AG04450 (cell line): ENCODE measurements around the gene GRB10. TPM values are rescaled to one million over a fixed set of nuclear protein-coding genes. Genes with fewer than 3 reads are reported as not detected.

Source experiments
- CTCF ChIA-PET: fragments of 300-600, 350-600 bp; formaldehyde crosslinking; extraction: SDS; loops from one replicate; lab custom pipeline; 2022; ENCODE audit warnings: antibody characterized with exemption, inconsistent platforms; lab: Charles Lee
- POLR2A ChIA-PET: fragments of 350-600 bp; formaldehyde crosslinking; extraction: SDS; loops from one replicate; lab custom pipeline; 2021; ENCODE audit warnings: antibody characterized with exemption, inconsistent platforms; lab: Yijun Ruan, JAX
- DNase-seq: peaks from one replicate; pipeline ENCODE4 v3.0.0-alpha.2; 2011; ENCODE audit warnings: low read depth, low spot score
- H3K27ac ChIP-seq: one replicate; pipeline ENCODE4 v1.5.1; 2012; ENCODE audit warnings: low read depth, low read length, control low read depth
- H3K27me3 ChIP-seq: one replicate; pipeline ENCODE4 v1.6.0; 2012; ENCODE audit warnings: low read length; ENCODE audit not compliant: control insufficient read depth, insufficient read depth
- H3K4me3 ChIP-seq: 2 replicates; pipeline ENCODE4 v1.5.1; 2011; ENCODE audit warnings: mild to moderate bottlenecking, low read depth, low read length, control low read depth
- H3K9me3 ChIP-seq: 2 replicates; pipeline ENCODE4 v1.5.1; 2012; ENCODE audit warnings: low read length; ENCODE audit not compliant: control insufficient read depth, insufficient read depth
- polyA plus RNA-seq: library from polyadenylated mRNA; depleted of rRNA; stranded (reverse); fragments of >200 nt; gene quantifications from 2 replicates; pipeline ENCODE4 v1.2.3, GENCODE V29; 2011
- TF ChIP-seq, protein P1 (sequence below): IDR thresholded peaks from 2 replicates; pipeline ENCODE4 v1.5.1; 2011; ENCODE audit warnings: low read depth, low read length, control low read depth, inconsistent platforms

Gene GRB10
- polyA plus RNA-seq, 1 experiment: 8.0 TPM

DNA sequence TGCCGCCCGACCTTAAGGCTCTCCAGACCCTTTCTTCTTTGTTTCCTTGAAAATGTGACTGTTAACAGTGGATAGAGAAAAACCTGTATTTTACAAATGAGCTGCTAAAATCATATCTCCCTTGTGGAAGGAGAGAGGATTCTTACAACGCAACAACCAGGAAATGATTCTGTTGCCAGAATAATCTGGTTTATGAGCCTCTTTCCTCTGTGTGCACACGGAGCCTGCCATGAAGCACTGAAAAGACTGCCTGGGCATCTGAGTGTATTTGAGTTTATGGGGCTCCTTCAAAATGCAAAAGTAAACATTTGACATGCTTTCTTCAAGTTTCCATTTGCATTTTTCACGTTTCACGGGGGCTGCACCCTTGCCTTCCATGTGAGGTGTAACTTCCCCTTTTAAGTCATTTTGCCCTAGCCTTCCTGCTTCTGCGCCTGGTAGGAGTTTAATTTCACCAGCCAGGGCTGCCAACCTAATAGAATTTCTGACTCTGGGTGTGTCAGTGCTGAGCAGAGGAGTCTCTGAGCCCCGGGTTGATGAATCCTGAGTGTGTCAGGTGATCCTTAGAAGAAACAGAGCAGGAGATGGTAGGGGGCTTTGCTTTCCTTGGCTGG, 101.2 kb downstream of the GRB10 start:
- TF ChIP-seq, protein P1, sequence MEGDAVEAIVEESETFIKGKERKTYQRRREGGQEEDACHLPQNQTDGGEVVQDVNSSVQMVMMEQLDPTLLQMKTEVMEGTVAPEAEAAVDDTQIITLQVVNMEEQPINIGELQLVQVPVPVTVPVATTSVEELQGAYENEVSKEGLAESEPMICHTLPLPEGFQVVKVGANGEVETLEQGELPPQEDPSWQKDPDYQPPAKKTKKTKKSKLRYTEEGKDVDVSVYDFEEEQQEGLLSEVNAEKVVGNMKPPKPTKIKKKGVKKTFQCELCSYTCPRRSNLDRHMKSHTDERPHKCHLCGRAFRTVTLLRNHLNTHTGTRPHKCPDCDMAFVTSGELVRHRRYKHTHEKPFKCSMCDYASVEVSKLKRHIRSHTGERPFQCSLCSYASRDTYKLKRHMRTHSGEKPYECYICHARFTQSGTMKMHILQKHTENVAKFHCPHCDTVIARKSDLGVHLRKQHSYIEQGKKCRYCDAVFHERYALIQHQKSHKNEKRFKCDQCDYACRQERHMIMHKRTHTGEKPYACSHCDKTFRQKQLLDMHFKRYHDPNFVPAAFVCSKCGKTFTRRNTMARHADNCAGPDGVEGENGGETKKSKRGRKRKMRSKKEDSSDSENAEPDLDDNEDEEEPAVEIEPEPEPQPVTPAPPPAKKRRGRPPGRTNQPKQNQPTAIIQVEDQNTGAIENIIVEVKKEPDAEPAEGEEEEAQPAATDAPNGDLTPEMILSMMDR: no peak
- Histone ChIP-seq H3K4me3 (no peak overlapping the region), H3K27me3 (no peaks in the 10 kb centered on the region), H3K9me3 (no peaks in the 10 kb centered on the region), H3K27ac (no peak overlapping the region)
- POLR2A ChIA-PET: no interaction called here
- CTCF ChIA-PET: interaction anchor here (1.0 to 2.9 kb wide), 4 partner anchors 213 to 481 kb away, joined by 4 to 23 read pairs (median 10); no protein-coding TSS in a partner anchor
- DNase-seq: no peak

DNA sequence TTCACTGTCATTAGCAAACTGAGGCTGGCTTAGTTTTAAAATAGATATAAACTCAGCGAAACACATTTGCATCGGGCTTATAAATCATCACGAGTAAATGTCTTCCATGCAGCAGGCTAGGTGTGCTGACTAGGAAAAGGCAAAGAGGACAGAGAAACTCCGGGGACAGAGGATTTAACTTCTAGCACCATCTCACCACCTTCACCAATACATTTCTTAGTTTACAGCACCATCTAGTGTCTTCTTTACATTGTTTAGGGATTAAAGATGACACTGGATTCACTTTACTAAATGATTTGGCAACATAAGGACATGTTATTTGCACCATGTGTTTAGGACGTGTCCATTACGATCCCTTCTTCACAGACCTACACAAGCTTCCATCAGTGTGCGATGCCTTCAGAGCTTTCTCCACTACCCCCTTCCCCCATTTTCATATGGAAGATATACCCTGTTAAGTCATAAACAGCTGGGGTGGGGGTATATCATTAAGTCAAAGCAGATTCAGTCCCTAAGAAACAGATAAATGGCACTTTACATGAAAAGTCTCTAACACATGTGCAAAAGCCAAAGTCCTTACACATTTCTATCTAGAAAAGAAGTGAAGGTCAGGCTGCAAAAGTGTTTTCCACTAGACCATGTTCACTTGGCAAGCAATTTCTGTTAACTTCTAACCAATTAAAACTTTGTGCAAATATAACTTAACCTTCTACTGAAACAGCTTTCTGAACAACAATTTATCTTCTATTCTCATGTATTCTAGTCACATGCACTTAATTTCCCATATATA, 103.3 kb downstream of the GRB10 start:
- H3K9me3 ChIP-seq: no peaks in the 10 kb centered on the region
- CTCF ChIA-PET: interaction anchor here (0.6 to 2.9 kb wide), 12 partner anchors 12 to 483 kb away, joined by 3 to 23 read pairs (median 4); no protein-coding TSS in a partner anchor
- DNase-seq: no peak
- no peaks in the 10 kb centered on the region for H3K27me3 ChIP-seq
- H3K27ac ChIP-seq: no peak overlapping the region
- POLR2A ChIA-PET: no interaction called here
- H3K4me3 ChIP-seq: no peak overlapping the region
- TF ChIP-seq, protein P1: peak; percentile 40

DNA sequence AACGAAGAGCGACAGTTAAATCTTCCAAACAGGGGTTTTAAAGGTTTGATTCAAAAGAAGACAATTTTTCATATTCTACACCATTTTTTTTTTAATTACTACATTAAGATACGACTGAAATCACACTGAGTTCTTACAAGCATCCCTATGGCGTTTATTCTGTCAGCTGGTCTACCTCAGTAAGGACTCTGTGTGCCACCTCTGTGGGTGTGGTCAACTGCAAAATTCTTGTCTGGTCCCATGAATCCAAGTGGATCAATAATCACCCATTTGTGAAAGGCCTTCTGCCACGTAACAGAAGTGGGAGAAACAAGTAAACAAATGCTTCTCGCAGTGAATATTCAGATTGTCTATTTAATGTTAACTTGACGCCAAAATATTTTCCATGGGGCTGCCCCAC, 104.1 kb downstream of the GRB10 start:
- POLR2A ChIA-PET: no interaction called here
- CTCF ChIA-PET: interaction anchor here (1.0 to 3.7 kb wide), 7 partner anchors 11 to 463 kb away, joined by 3 to 24 read pairs (median 4); no protein-coding TSS in a partner anchor
- TF ChIP-seq, protein P1: no peak

DNA sequence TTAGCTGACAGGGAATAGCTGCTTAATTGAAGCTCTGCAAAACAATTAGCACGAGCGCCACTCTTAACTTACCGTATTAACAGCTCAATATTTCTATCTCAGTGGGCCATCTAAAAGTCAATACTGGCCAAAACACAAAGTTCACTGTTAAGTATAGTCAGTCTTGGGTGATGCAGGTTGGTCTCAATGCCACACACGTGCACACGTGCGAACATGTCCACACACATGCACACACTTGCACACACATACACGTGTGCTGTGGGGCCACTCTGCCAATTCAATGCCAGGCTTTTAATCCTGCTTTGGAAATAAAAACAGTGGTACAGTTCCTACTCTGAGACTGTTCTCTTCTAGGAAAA, 105.1 kb downstream of the GRB10 start:
- TF ChIP-seq, protein P1: no peak
- H3K27ac ChIP-seq: no peak overlapping the region
- DNase-seq: no peak
- no peaks in the 10 kb centered on the region for H3K27me3 ChIP-seq
- no peak overlapping the region for H3K4me3 ChIP-seq
- POLR2A ChIA-PET: no interaction called here
- H3K9me3 ChIP-seq: peaks cover 9% of the 10 kb centered on the region
- CTCF ChIA-PET: interaction anchor here (0.5 to 3.7 kb wide), 3 partner anchors 21 to 326 kb away, joined by 3 to 24 read pairs (median 7); no protein-coding TSS in a partner anchor

More for the DNA sequence above, 104.1 kb downstream of the GRB10 start:
- Histone ChIP-seq H3K27ac (no peak overlapping the region), H3K4me3 (no peak overlapping the region), H3K9me3 (no peaks in the 10 kb centered on the region), H3K27me3 (no peaks in the 10 kb centered on the region)
- DNase-seq: no peak
